ENCODE measurements around the gene TMX1.
"Not testable (repeated sequence)": the region's sequence is repeated elsewhere in the genome, so short reads cannot be mapped to it uniquely, and the experiment has no call there.

TMX1 gene

GRCh38 chr14:51239813-51240803, at the start of gene TMX1:
Gene TMX1 (plus strand): TSS chr14:51240247. CDS start chr14:51240293, 46 bp downstream.
- peak; percentile 81 to 91 (median 81) for DNase-seq (ENCODE audit: low read depth in 3 of 3)

GRCh38 chr14:51201890-51202289, 38.2 kb upstream of the TMX1 start:
- no peak for DNase-seq (ENCODE audit: low read depth in 3 of 3)

GRCh38 chr14:51202914-51203665, 37.0 kb upstream of the TMX1 start:
- DNase-seq (ENCODE audit: low read depth in 3 of 3), result no peak

GRCh38 chr14:51203881-51204280, 36.2 kb upstream of the TMX1 start:
- DNase-seq (ENCODE audit: low read depth in 3 of 3), result no peak

- no peak for DNase-seq (ENCODE audit: low read depth in 3 of 3)
Observed at GRCh38 chr14:51205486-51205885, 34.6 kb upstream of the TMX1 start.

- DNase-seq (ENCODE audit: low read depth in 3 of 3), result no peak
Observed at GRCh38 chr14:51206462-51206861, 33.6 kb upstream of the TMX1 start.

GRCh38 chr14:51207621-51208020, 32.4 kb upstream of the TMX1 start:
- no peak for DNase-seq (ENCODE audit: low read depth in 3 of 3)

- DNase-seq (ENCODE audit: low read depth in 3 of 3), result no peak
Observed at GRCh38 chr14:51208982-51209381, 31.1 kb upstream of the TMX1 start.

- no peak for DNase-seq (ENCODE audit: low read depth in 3 of 3)
Observed at GRCh38 chr14:51209457-51209856, 30.6 kb upstream of the TMX1 start.

GRCh38 chr14:51210594-51210993, 29.5 kb upstream of the TMX1 start:
- DNase-seq (ENCODE audit: low read depth in 3 of 3), result no peak

GRCh38 chr14:51211149-51211548, 28.9 kb upstream of the TMX1 start:
- no peak for DNase-seq (ENCODE audit: low read depth in 3 of 3)

- DNase-seq (ENCODE audit: low read depth in 3 of 3), result no peak
Observed at GRCh38 chr14:51216602-51217001, 23.4 kb upstream of the TMX1 start.

- no peak for DNase-seq (ENCODE audit: low read depth in 3 of 3)
Observed at GRCh38 chr14:51219473-51220448, 20.3 kb upstream of the TMX1 start.

- DNase-seq (ENCODE audit: low read depth in 3 of 3), result not testable (repeated sequence)
Observed at GRCh38 chr14:51223463-51223862, 16.6 kb upstream of the TMX1 start.

GRCh38 chr14:51224551-51224950, 15.5 kb upstream of the TMX1 start:
- no peak for DNase-seq (ENCODE audit: low read depth in 3 of 3)

- DNase-seq (ENCODE audit: low read depth in 3 of 3), result no peak
Observed at GRCh38 chr14:51225751-51226150, 14.3 kb upstream of the TMX1 start.

- no peak for DNase-seq (ENCODE audit: low read depth in 3 of 3)
Observed at GRCh38 chr14:51228391-51228790, 11.7 kb upstream of the TMX1 start.

- DNase-seq (ENCODE audit: low read depth in 3 of 3), result no peak
Observed at GRCh38 chr14:51228890-51229289, 11.2 kb upstream of the TMX1 start.

- DNase-seq (ENCODE audit: low read depth in 3 of 3), result no peak
Observed at GRCh38 chr14:51236314-51236713, 3.7 kb upstream of the TMX1 start.

GRCh38 chr14:51240804-51241380, 845 bp downstream of the TMX1 start:
- DNase-seq (ENCODE audit: low read depth in 3 of 3), result no peak

Data from stimulated activated CD4-positive, alpha-beta T cell treated with anti-CD3 and anti-CD28 coated beads, TNF-alpha, amount 100 ng/mL, for 48 hours (primary cell).